ENCODE data around the gene POLR2A.
"Not testable (repeated sequence)": the region's sequence is repeated elsewhere in the genome, so short reads cannot be mapped to it uniquely, and the experiment has no call there.

Gene POLR2A

GRCh38 chr17:7482742-7483088, 1.5 kb upstream of the POLR2A start:
- Histone ChIP-seq H3K79me2 (ENCODE audit: control insufficient read depth, insufficient read depth, low read length, poor library complexity) (peaks cover 32% of the 10 kb centered on the region), H3K79me1 (ENCODE audit: low read length) (peaks cover 31% of the 10 kb centered on the region), H2AK5ac (ENCODE audit: low read length) (peak overlapping the region; percentile 97), H3K4me1 (ENCODE audit: control insufficient read depth in 1 of 2, insufficient read depth in 2 of 2, low read length in 2 of 2) (peaks cover 27 to 29% of the 10 kb centered on the region in 2 experiments), H3K14ac (ENCODE audit: low read length) (peak overlapping the region; percentile 5), H4K8ac (ENCODE audit: low read depth, low read length) (peak overlapping the region; percentile 98), H4K91ac (ENCODE audit: low read depth, low read length) (peak overlapping the region; percentile 96), H3K18ac (ENCODE audit: low read length) (peak overlapping the region; percentile 99)
- not testable (repeated sequence) for H2AFZ ChIP-seq (ENCODE audit: insufficient read depth, low read length, poor library complexity); H2BK12ac ChIP-seq (ENCODE audit: low read length); H3K9ac ChIP-seq (ENCODE audit: low read length); H4K12ac ChIP-seq (ENCODE audit: low read depth, low read length); H3K9me3 ChIP-seq (ENCODE audit: insufficient read depth, low read depth, low read length); H2BK120ac ChIP-seq (ENCODE audit: insufficient read depth, low read length, poor library complexity); H2BK5ac ChIP-seq (ENCODE audit: low read depth, low read length, poor library complexity); DNase-seq; H3K4me3 ChIP-seq (ENCODE audit: low read depth, low read length); H3K36me3 ChIP-seq (ENCODE audit: control insufficient read depth in 1 of 2, insufficient read depth in 2 of 2, low read length in 2 of 2); H3K23ac ChIP-seq (ENCODE audit: low read length); H3K27ac ChIP-seq (ENCODE audit: low read depth, low read length); H3K4ac ChIP-seq (ENCODE audit: low read depth, low read length); H3K4me2 ChIP-seq (ENCODE audit: low read length); H3K27me3 ChIP-seq (ENCODE audit: insufficient read depth, low read length)
- no CpG with 5 or more reads among the region's 6 CpGs for WGBS (ENCODE audit: extremely low coverage, insufficient coverage, insufficient read length)

- Histone ChIP-seq H3K4me3 (ENCODE audit: low read depth, low read length) (peak overlapping the region; percentile 76), H2AK5ac (ENCODE audit: low read length) (peak overlapping the region; percentile 97), H3K9ac (ENCODE audit: low read length) (peak overlapping the region; percentile 88), H4K91ac (ENCODE audit: low read depth, low read length) (peak overlapping the region; percentile 96), H3K27ac (ENCODE audit: low read depth, low read length) (peak overlapping the region; percentile 97), H3K4ac (ENCODE audit: low read depth, low read length) (peak overlapping the region; percentile 85), H3K9me3 (ENCODE audit: insufficient read depth, low read depth, low read length) (no peaks in the 10 kb centered on the region), H3K4me1 (ENCODE audit: control insufficient read depth in 1 of 2, insufficient read depth in 2 of 2, low read length in 2 of 2) (peaks cover 20 to 21% of the 10 kb centered on the region in 2 experiments), H2AFZ (ENCODE audit: insufficient read depth, low read length, poor library complexity) (peak overlapping the region; percentile 97), H3K79me1 (ENCODE audit: low read length) (peaks cover 29% of the 10 kb centered on the region), H3K23ac (ENCODE audit: low read length) (no peak overlapping the region), H3K79me2 (ENCODE audit: control insufficient read depth, insufficient read depth, low read length, poor library complexity) (peaks cover 32% of the 10 kb centered on the region), H2BK120ac (ENCODE audit: insufficient read depth, low read length, poor library complexity) (peak overlapping the region; percentile 94), H3K18ac (ENCODE audit: low read length) (peak overlapping the region; percentile 99), H3K4me2 (ENCODE audit: low read length) (peak overlapping the region; percentile 77), H3K36me3 (ENCODE audit: control insufficient read depth in 1 of 2, insufficient read depth in 2 of 2, low read length in 2 of 2) (no peaks in the 10 kb centered on the region), H4K12ac (ENCODE audit: low read depth, low read length) (peak overlapping the region; percentile 98), H2BK5ac (ENCODE audit: low read depth, low read length, poor library complexity) (peak overlapping the region; percentile 97), H4K8ac (ENCODE audit: low read depth, low read length) (peak overlapping the region; percentile 98), H3K27me3 (ENCODE audit: insufficient read depth, low read length) (no peaks in the 10 kb centered on the region), H2BK12ac (ENCODE audit: low read length) (peak overlapping the region; percentile 73), H3K14ac (ENCODE audit: low read length) (peak overlapping the region; percentile 99)
- WGBS (ENCODE audit: extremely low coverage, insufficient coverage, insufficient read length) = no CpG with 5 or more reads among the region's 38 CpGs
- DNase-seq = peak; percentile 89 to 91
Measured at GRCh38 chr17:7483255-7484066, 705 bp upstream of the POLR2A start.

GRCh38 chr17:7484919-7485377, 782 bp downstream of the POLR2A start:
- peak overlapping the region; percentile 92 for H3K4ac ChIP-seq (ENCODE audit: low read depth, low read length)
- H3K79me2 ChIP-seq (ENCODE audit: control insufficient read depth, insufficient read depth, low read length, poor library complexity) = peaks cover 24% of the 10 kb centered on the region
- H3K27ac ChIP-seq (ENCODE audit: low read depth, low read length) = peak overlapping the region; percentile 29
- no peaks in the 10 kb centered on the region for H3K9me3 ChIP-seq (ENCODE audit: insufficient read depth, low read depth, low read length)
- H3K79me1 ChIP-seq (ENCODE audit: low read length) = peaks cover 16% of the 10 kb centered on the region
- peak overlapping the region; percentile 97 for H3K4me2 ChIP-seq (ENCODE audit: low read length)
- no peak overlapping the region for H3K23ac ChIP-seq (ENCODE audit: low read length)
- peak in 1 of 2 donors; percentile 45 for DNase-seq
- H3K14ac ChIP-seq (ENCODE audit: low read length) = peak overlapping the region; percentile 80
- WGBS (ENCODE audit: extremely low coverage, insufficient coverage, insufficient read length) = no CpG with 5 or more reads among the region's 19 CpGs
- H3K27me3 ChIP-seq (ENCODE audit: insufficient read depth, low read length) = no peaks in the 10 kb centered on the region
- peak overlapping the region; percentile 61 for H4K8ac ChIP-seq (ENCODE audit: low read depth, low read length)
- H2AK5ac ChIP-seq (ENCODE audit: low read length) = peak overlapping the region; percentile 22
- H3K9ac ChIP-seq (ENCODE audit: low read length) = peak overlapping the region; percentile 71
- H2BK12ac ChIP-seq (ENCODE audit: low read length) = no peak overlapping the region
- H3K18ac ChIP-seq (ENCODE audit: low read length) = no peak overlapping the region
- H3K4me3 ChIP-seq (ENCODE audit: low read depth, low read length) = peak overlapping the region; percentile 81
- peak overlapping the region; percentile 49 for H4K91ac ChIP-seq (ENCODE audit: low read depth, low read length)
- H2BK5ac ChIP-seq (ENCODE audit: low read depth, low read length, poor library complexity) = peak overlapping the region; percentile 45
- H2AFZ ChIP-seq (ENCODE audit: insufficient read depth, low read length, poor library complexity) = peak overlapping the region; percentile 23
- peaks cover 15 to 16% of the 10 kb centered on the region in 2 experiments for H3K4me1 ChIP-seq (ENCODE audit: control insufficient read depth in 1 of 2, insufficient read depth in 2 of 2, low read length in 2 of 2)
- H4K12ac ChIP-seq (ENCODE audit: low read depth, low read length) = no peak overlapping the region
- peaks cover 3% of the 10 kb centered on the region in 2 experiments for H3K36me3 ChIP-seq (ENCODE audit: control insufficient read depth in 1 of 2, insufficient read depth in 2 of 2, low read length in 2 of 2)
- no peak overlapping the region for H2BK120ac ChIP-seq (ENCODE audit: insufficient read depth, low read length, poor library complexity)

- Histone ChIP-seq H3K9me3 (ENCODE audit: insufficient read depth, low read depth, low read length) (no peaks in the 10 kb centered on the region), H2AK5ac (ENCODE audit: low read length) (no peak overlapping the region), H3K4me2 (ENCODE audit: low read length) (peak overlapping the region; percentile 43), H3K4ac (ENCODE audit: low read depth, low read length) (peak overlapping the region; percentile 14), H3K79me2 (ENCODE audit: control insufficient read depth, insufficient read depth, low read length, poor library complexity) (peaks cover 25% of the 10 kb centered on the region), H3K4me1 (ENCODE audit: control insufficient read depth in 1 of 2, insufficient read depth in 2 of 2, low read length in 2 of 2) (peaks cover 13 to 14% of the 10 kb centered on the region in 2 experiments), H3K14ac (ENCODE audit: low read length) (no peak overlapping the region), H3K36me3 (ENCODE audit: control insufficient read depth in 1 of 2, insufficient read depth in 2 of 2, low read length in 2 of 2) (peaks cover 4% of the 10 kb centered on the region in 2 experiments), H4K8ac (ENCODE audit: low read depth, low read length) (no peak overlapping the region), H3K9ac (ENCODE audit: low read length) (no peak overlapping the region), H2BK120ac (ENCODE audit: insufficient read depth, low read length, poor library complexity) (no peak overlapping the region), H4K12ac (ENCODE audit: low read depth, low read length) (no peak overlapping the region), H3K18ac (ENCODE audit: low read length) (no peak overlapping the region), H4K91ac (ENCODE audit: low read depth, low read length) (no peak overlapping the region), H2AFZ (ENCODE audit: insufficient read depth, low read length, poor library complexity) (no peak overlapping the region), H3K27me3 (ENCODE audit: insufficient read depth, low read length) (no peaks in the 10 kb centered on the region), H2BK12ac (ENCODE audit: low read length) (no peak overlapping the region), H2BK5ac (ENCODE audit: low read depth, low read length, poor library complexity) (no peak overlapping the region), H3K4me3 (ENCODE audit: low read depth, low read length) (no peak overlapping the region), H3K23ac (ENCODE audit: low read length) (no peak overlapping the region), H3K27ac (ENCODE audit: low read depth, low read length) (no peak overlapping the region), H3K79me1 (ENCODE audit: low read length) (peaks cover 12% of the 10 kb centered on the region)
- no peak for DNase-seq
- no CpG with 5 or more reads among the region's 3 CpGs for WGBS (ENCODE audit: extremely low coverage, insufficient coverage, insufficient read length)
Measured at GRCh38 chr17:7486181-7486580, 2.0 kb downstream of the POLR2A start.
